COR-L47 (cell line): ENCODE data around the gene IFI44L.

Source experiments
- DNase-seq: peaks from one replicate; lab custom pipeline; 2025; lab: John Stamatoyannopoulos, UW

The IFI44L gene

DNA sequence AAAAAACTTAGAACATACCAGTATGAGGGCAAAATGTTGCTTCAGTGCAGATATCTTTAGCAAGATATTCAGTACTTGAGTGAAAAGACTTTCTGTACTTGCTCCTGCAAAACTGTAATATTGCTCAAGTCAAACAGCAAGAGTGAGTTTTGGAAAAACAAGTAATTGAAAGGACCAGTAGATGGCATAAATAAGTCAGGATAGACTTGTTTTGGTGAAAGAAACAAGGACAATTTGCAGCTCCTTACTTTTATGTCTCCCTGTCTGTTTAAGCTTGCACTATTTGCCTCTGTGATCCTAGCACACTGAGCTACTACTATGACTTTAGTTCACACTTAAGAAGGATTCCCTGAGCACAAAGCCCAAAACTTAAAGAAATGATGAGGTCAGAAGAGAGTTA lies 68.4 kb downstream of the IFI44L start:
- peak; percentile 28 for DNase-seq

DNA sequence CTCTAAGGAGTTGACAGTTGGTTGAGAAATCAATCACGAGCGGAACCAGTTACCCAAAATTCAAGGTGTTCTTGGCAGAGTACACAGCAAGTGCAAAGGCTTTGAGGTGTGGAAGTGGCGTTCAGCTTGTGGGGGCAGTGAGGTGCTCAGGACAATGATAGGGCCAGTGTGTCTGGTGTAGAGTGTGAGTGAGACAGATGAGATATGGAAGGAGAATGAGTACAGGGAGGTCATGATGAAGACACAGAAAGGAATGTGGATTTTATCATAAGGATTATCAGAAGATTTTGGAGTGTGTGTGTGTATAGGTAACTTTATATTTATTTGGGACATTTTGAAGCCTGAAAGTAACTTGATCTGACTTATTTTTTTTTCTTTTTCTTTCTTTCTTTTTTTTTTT lies 70.3 kb downstream of the IFI44L start:
- DNase-seq, result no peak

DNA sequence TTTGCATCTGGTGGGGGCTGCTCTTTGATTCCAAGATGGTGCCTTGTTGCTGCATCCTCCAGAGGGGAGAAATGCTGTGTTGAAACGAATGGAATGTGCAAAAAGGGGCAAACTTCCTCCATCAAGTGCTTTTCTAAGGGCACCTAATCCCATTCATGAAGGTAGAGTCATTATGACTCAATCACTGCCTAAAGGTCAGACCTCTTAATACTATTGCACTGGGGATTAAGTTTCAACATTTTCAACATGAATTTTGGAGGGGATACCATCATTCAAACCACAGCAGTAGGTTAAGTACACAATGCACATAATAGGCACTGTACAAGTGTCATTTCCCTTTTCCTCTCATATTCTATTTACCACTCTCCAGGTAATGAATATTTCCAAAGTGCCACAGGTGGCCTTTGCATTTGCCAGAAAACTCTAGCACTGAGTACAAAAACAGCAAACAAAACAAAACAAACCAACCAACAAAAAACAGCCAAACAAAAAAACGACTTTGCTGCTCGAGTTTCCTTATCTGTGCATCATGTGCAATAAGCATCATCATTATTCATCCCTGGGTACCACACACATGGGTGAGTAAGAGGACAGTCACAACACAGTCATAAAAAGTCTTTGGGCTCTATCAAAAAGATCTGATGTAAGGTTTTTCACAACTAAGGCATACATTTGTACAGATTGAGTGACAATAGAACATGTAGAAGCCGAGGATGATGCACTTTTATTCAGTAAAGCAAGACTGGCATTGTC lies 71.9 kb downstream of the IFI44L start:
- DNase-seq, result no peak
